Superior temporal gyrus (tissue), 1 donor: ENCODE data around the gene TRIP13.
"Not testable (repeated sequence)": the region's sequence is repeated elsewhere in the genome, so short reads cannot be mapped to it uniquely, and the experiment has no call there.

Experiments used
- DNase-seq: peaks from one replicate; pipeline ENCODE4 v3.0.0-alpha.2; 2016; ENCODE audit errors: extremely low spot score

TRIP13 gene

DNA sequence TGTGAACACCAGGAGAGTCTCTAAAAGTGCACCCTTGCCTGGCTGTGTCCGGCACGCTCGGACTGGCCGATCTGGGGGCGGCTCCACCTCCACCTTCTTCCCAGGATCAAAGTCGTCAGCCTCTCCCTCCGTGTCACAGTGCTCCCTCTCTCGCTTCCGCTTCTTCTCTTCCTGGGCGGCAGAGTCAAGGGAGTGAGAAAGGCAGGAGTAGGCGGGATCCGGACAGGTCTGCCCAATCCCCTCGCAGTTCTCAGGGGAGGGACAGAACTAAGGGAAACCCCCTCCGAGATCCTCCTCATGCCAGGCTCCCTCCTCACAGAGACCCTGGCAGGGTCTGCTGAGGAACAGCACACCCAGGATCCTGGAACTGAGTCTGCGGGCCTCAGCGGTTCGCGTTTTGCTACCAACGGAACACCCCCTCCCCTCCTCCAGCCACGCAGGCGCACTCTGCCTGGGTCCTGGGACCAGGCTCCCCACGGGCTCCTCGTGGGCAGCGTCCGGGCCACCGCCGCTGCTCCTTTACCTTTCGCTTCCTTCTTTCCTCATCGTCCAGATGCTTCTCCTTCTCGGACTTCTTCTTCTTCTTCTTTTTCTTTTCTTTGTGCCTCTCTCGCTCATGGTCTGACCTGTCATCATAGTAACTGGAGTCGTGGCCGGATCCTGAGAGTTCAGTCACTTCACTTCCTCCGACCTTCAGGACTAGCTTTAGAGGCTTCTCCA, 1.4 kb upstream of the TRIP13 start:
- no peak for DNase-seq

DNA sequence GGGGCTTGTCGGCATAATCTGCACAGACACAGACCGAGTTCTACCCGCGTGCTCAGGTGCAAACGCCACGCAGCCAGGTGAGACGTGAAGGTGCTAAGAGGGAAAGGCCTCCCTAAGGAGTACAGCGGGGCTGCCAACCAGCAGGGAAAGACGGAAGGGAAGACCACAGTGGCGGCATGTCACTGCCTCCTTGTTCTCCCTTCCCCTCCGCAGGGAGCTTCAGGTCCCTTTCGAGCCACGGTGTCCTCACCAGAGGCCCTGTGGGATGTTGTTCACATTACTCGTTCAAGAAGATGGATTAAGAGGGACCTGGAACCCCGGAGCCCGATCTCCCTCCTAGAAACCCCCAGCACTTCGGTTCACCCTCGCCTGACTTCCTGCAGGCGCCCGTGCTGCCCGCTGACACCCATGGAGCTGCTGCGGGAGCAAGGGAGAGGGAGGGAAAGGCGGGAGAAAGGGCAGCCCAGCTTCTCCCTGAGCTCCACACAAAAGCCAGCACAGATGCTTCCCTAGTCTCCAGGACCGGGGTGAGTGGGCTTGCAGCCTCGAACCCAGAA, 769 bp upstream of the TRIP13 start:
- DNase-seq, result no peak

DNA sequence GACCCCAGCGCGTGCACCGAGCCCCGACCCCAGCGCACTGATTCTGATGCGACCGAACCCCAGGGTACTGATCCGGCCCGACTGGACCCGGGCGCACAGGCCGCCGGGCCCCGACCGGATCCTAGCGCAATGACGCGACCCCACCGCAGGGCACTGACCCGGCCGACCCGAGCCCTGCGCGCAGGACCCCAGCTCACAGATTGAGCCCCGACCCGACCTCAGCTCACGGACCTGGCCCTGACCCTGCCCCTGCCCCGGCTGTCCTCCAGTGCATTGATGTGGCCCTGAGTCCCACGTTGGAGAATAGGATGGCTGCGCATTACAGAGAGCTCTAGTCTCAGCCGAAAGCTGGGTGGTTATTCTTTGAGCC, 438 bp downstream of the TRIP13 start:
- no peak for DNase-seq

DNA sequence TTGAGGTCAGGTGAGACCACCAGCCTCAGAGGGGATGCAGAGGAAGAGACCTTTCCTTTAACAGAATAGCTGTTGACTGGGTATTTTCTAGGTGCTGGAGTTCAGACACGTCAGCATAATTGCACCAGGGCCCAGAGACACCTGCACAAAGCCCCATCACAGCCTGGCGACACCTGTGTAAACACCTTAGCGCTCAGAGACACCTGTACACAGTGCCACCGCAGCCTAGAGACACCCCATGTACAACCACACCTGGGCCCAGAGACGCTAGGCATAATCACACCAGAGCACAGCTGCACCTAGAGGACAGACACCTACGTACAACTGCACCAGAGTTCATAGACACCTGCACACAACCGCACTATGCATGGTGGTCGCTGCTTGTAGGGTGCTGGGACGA, 1.0 kb downstream of the TRIP13 start:
- DNase-seq, result no peak

DNA sequence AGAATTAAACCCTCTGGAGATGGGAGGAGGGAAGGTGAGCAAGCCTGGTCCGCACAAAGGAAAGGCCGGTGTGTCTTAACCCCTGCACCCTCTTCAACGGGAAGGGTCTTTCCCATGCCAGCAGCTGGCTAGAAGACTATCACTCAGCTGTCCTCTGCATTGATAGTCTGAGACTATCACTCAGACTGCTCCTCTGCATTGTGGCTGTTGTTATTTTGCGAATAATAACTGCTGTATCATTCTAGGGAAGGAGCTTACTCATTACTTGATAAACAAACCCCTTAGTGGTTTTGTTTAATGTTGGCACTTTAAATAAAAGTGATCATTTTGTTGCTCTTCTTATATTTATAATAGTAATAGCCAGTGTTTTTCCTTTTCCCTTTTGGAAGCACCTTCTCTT, 8.1 kb downstream of the TRIP13 start:
- no peak for DNase-seq

DNA sequence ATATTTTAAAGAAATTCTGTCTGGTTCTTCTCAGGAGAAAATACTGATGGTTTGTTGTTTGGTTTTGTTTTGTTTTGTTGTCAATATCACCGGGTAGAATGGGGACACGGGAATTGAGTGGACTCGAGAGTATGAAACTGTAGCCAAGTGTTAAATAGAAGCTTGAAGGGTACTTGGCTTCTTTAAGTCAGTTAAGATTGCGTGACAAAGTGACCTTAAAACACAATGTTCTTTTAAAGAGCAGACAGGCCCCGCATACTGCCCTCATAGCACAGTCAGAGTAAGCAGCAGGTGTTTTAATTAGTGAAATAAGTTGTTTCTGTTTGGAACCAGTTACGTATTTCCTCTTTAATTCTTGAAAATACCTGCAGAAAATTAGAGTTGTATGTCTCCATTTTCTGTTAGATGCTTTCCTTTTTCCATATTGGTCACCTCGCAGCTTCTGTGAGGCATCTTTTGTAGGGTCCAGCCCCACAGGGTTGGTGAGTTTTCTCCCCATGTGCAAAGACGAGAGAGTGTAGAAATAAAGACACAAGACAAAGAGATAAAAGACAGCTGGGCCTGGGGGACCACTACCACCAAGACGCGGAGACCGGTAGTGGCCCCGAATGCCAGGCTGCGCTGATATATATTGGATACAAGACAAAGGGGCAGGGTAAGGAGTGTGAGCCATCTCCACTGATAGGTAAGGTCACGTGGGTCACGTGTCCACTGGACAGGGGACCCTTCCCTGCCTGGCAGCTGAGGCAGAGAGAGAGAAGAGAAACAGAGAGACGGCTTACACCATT, 9.6 kb downstream of the TRIP13 start:
- DNase-seq, result no peak

DNA sequence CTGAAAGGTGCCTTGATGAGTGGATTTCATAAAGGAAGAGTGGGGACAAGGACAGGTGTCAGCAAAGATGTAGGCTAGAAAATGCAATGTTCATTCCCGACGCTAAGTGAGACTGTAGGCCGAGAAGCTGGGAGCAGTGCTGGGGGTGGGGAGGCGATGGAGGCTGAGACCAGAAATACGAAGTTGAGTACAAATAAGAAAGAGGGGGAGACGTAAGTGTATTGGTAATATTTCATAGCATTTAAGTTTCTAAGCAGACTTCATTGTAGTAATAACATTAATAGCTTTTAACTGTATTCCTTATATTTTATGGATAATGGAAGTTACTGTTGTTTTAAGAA, 11.0 kb downstream of the TRIP13 start:
- no peak for DNase-seq

DNA sequence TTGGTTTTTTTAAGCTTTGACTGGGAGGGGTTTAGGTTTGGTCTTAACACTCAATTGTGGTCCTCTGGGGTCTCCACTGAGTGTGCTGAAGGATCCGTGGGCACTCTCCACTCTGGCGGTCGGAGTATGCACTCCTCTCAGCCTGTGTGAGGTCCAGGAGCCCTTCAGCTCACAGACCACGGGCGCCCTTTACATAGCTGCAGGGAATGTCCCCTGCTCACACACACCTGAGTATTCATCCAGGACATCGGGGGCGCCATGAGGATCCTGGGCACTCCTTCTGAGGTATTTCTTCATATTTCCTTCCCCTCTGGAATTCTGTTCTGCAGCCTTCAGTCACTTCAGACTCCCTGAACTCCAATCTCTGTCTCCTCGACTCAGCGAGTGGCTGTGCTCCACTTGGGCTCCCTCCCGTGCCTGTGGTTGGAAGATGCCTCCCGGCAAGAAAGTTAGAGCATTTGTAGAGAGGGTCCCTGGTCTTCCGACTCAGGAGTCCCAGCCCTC, 12.5 kb downstream of the TRIP13 start:
- no peak for DNase-seq

DNA sequence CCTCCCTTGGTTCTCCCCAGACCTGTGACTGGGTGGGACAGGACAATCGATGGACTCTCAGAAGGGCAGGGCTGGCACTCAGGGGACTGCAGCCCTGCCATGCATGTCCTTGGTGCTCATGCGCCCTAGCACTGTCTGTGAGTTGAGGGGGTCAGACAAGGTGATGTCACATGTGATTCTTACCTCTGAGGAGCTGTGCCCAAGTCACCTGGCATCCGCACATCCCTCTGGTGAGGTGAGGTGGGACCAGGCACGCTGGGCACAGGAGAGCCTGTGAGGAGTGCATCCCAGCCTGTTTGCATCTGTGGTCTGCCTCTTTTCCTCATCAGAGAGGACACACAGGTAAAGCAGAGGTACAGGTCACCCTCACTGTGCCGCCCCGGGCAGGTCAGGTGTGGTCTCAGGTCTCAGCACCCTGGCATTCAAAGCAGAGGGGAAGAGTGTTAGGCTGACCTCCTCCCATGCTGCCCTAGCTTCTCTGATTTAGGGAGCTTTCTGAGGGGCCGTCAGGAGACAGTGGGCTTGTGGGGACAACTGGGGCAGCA, 14.8 kb downstream of the TRIP13 start:
- no peak for DNase-seq

DNA sequence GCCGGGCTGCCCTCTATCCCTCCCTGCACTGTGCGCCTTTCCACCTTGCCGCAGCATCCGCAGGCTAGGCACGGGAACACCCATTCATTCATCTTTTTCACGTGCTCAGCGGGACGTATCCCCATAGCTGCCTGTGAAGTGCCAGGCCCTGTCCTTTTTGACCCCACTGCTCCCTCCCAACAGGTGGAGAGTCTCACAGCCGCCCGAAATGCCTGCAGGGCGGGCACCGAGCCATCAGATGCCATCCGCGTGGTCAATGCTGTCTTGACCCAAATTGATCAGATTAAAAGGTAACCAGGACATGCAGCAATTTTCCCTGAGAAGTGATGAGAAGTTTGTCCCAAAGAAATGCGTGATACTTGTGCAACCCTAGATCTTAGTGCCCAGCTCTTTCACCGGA, 15.5 kb downstream of the TRIP13 start:
- DNase-seq, result no peak

DNA sequence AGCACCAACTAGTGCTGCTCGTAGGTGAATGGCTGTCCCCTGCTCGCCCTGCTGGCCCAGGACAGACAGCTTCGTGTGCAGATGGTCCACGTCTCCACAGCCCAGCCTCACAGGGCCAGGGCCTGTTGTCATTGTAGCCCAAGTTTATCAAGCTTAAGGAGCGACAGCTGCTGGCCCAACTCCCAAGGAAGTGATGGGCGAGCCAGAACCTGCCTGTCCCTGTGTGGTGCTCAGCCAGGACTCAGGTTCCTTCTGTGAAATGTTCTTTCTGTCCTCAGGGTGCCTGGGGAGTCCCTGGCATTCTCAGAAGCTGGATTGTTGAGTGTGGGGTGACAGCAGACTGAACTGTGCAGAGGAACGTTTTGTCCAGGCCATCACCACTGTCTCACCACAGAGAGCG, 16.4 kb downstream of the TRIP13 start:
- DNase-seq, result no peak

DNA sequence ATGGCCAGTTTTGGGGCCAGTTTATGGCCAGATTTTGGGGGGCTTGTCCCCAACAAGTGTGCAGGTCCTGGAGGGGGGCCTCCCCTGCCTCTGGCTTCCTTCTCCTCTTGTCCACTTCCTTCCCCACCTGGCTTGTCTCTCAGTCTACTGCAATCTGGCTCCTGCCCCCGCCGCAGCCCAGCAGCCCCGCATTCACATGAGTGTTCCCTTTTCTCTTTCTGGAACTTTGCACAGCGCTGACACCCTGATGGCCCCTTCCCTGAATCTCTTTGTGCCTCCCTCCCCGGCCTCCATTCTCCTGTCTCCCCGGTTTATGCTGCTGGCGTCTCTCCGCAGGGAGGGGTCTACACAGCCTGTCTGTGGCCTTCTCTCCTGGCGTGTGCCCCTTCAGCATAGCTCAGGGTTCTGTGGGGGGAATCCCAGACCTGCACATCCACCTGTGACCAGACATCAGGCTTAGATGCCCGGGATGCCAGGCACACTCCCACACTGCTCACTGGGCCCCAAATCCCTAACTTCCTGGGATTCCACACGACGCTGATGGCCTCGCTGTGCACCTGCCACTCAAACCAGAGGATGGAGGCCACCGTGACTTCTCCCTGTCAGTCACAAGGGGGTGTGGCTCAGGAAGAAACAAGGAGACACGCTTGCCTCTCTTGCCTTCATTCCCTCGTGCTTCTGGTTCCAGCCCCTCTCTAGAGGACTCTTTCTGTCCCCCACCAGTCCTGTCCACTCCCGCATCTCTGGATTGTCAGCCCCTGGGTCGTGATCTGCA, 17.5 kb downstream of the TRIP13 start:
- DNase-seq, result no peak

DNA sequence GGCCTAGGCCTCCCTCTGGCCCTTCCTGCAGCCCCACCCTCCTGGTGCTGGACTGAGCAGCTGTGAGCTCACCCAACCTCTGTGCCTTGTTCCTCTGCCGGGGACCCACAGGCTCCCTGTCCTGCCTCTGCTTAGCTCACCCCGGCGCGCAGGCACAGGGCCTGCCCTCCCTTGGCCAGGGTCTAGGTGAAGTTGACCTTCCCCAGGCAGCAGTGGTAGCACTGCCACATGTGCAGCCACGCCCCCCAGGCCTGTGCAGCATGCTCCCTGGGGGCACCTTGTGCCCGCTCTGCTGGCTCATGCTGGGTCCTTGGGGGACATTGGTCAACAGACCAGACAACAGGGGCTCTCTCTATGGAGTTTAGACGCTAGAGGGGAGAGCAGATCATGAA, 18.1 kb downstream of the TRIP13 start:
- DNase-seq, result no peak

DNA sequence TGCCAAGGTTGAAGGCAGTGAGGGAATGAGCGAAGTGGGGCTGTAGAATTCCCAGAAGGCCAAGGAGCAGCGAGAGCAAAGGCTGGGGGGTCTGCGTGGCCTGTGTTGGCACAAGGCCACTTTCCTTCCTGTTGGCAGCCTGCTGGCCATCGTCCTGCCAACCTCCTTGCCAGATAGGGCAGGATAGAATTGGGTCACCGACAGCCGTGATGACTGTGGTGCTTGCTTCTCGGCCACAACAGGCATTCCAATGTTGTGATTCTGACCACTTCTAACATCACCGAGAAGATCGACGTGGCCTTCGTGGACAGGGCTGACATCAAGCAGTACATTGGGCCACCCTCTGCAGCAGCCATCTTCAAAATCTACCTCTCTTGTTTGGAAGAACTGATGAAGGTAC, 18.9 kb downstream of the TRIP13 start:
- no peak for DNase-seq

DNA sequence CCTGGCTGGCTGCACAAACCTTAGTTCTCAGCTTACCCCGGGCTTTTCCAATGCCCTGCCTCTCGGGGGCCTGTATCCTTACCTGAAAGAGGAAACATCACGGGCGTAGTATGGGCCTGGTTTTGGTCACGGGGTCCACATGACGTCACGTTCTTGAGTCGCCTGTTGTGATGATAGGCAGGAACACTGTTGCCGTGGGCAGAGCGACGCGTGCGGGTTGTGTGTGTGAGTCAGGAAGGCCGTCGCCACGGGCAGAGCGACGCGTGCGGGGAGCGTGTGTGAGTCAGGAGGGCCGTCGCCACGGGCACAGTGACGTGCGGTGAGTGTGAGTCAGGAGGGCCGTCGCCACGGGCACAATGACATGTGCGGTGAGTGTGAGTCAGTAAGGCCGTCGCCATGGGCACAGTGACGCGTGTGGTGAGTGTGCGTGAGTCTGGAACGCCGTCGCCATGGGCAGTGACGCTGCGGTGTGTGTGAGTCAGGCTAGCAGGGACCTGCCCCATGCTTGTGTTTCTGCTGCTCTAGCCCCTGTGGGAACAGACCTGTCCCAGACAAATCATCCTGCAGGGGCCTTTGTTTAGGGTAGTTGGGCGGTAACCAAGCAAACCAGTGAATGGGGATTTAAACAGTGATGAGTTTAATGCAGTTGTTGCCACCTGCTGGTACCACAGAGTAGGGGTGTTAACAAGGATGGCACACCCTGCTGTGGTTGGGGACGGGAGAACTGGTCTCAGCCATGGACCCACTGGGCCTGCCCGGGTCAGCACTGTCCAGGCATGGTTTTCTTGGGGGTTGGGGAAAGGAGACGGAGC, 19.8 kb downstream of the TRIP13 start:
- DNase-seq, result peak; percentile 35

DNA sequence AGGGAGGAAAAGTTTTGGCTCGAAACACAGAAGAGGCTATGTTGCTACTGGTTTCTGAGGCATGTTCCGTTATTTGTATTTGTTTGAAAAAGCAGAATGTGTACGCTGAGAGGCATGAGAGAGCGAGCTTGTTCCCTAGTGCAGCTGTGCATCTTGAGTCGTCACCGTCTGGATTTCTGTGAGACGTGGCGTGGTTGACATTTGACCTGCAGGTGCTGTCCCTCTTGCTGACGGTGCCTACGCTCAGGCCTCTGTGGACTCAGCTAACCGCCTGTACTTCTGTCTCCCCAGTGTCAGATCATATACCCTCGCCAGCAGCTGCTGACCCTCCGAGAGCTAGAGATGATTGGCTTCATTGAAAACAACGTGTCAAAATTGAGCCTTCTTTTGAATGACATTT, 21.5 kb downstream of the TRIP13 start:
- DNase-seq, result no peak

DNA sequence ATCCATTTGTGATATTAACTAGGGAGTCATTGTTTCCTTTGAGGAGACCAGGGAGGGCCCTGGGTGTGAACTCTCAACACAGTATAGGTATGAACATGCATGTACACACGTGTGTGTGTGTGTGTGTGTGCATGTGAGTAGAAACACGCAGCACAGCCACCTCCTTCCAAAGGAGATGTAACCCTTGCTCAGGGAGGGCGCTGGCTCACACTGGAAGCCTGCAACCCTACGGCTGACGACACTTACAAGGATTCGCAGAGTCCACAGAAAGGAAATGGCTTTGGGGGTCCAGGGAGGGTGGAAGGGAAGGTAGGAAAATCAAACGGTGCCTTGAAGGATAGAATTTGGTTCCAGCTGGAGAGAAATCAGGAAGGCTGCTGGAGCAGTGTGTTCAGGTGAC, 21.9 kb downstream of the TRIP13 start:
- DNase-seq, result no peak

DNA sequence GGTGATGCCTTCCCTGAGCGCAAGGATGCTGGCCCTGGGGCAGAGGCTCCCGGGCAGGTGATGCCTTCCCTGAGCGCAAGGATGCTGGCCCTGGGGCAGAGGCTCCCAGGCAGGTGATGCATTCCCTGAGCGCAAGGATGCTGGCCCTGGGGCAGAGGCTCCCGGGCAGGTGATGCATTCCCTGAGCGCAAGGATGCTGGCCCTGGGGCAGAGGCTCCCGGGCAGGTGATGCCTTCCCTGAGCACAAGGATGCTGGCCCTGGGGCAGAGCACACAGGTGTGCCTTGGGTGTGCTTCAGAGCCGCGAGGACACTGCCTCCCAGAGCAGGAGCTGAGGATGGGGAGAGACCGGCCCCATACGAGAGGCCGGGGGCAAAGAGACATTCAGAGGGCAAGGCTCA, 22.7 kb downstream of the TRIP13 start:
- DNase-seq, result not testable (repeated sequence)

DNA sequence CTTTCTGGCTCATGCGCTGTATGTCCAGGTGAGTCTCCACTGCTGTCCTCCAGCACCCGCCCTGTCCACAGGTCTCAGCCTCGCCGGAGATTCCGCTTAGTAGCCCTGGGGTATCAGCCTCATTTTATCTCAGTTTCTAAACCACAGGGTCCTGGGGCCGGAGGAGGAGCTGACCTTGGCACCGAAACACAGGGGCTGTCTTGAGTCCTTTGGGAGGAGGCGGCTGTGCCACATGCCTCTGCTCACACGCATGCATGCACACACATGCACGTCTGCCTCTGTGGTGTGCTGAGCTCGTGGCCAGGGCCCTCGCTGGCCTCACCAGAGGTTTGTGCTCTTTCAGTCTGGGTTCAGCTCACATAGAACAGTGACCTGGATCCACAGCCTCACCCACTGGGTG, 23.3 kb downstream of the TRIP13 start:
- DNase-seq, result no peak

DNA sequence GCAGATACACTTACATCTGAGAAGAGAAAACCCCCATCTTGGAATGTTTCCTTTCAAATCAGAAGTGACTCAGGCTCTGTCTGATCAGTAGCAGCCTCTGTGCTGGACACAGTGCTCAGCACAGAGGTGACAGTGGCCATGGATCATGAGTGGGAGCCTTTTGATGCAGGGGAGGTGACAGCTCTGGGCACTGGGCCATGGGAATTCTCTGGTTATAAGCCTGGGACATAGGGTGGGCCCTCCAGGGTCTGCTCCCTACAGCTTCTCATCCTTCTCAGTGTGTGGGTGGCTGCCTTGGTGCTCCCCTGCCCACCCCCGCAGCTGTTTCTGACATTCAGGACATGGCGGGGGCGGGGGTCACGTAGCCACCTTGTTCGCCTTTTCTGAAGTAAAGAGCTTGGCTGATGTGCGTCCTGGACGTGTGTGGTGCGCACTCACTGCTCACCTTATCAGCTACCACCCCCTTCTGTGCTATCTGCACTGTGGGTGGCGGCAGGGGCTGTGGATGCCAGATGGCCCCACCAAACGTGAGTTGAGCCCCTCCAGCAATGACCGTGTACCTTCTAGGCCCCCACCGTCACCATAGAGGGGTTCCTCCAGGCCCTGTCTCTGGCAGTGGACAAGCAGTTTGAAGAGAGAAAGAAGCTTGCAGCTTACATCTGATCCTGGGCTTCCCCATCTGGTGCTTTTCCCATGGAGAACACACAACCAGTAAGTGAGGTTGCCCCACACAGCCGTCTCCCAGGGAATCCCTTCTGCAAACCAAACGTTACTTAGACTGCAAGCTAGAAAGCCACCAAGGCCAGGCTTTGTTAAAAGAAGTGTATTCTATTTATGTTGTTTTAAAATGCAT, 24.0 kb downstream of the TRIP13 start:
- DNase-seq, result no peak
